Measurements from ENCODE around the gene HOXD13.

DNA sequence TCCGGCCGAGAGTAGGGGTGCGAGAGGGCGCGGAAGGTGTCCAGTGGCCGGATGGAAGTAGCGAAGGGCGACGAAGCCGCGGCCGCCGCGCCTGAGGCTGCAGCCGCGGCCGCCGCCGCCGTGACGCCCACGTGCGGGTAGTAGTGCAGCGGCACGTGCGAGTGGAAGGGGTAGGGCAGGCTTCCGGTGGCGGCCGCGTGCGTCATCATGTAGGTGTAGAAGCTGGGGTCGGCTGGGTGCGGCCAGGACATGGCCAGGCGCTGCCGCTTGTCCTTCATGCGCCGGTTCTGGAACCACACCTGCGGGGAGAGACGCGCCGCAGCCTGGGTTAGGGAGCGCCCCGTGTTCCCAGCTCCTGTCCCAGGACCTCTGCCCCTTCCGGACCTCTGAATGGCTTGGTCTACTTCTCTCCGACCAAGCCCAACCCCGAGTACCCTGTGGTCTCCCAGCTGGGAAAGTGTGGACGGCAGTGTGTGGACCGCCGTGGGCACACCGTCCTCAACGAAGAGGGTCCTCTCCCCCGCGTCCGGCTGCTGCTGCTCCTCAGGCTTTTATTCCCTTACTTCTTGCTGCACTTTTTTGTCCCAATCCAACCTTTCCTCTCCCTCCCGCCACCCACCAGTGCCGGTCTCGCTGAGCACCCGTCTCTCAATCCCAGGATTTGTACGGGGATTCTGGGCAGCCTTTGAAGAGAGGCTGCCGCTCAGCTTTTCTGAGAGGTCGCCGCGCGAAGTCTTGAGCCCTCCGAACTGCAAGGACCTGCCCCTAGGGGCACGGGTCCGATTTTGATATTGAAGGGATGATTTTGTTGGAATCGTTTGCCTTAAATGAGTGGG, 11.8 kb upstream of the HOXD13 start:
- TF ChIP-seq, protein P1, sequence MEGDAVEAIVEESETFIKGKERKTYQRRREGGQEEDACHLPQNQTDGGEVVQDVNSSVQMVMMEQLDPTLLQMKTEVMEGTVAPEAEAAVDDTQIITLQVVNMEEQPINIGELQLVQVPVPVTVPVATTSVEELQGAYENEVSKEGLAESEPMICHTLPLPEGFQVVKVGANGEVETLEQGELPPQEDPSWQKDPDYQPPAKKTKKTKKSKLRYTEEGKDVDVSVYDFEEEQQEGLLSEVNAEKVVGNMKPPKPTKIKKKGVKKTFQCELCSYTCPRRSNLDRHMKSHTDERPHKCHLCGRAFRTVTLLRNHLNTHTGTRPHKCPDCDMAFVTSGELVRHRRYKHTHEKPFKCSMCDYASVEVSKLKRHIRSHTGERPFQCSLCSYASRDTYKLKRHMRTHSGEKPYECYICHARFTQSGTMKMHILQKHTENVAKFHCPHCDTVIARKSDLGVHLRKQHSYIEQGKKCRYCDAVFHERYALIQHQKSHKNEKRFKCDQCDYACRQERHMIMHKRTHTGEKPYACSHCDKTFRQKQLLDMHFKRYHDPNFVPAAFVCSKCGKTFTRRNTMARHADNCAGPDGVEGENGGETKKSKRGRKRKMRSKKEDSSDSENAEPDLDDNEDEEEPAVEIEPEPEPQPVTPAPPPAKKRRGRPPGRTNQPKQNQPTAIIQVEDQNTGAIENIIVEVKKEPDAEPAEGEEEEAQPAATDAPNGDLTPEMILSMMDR (IDR thresholded peaks at IDR 0.05) = no peak
- no peak for TF ChIP-seq POLR2A (IDR thresholded peaks at IDR 0.05)
